K562 (cell line): ENCODE data around the gene ATP5F1D. TPM values are rescaled to one million over a fixed set of nuclear protein-coding genes. Genes with fewer than 3 reads are reported as not detected.
A peak's percentile ranks its signal among the peaks of the same experiment; 100 is the strongest.

Source experiments
- CBX1 ChIP-seq: sonication (generic); IDR thresholded peaks from 2 replicates; pipeline ENCODE4 v1.6.1; 2016; ENCODE audit warnings: antibody characterized with exemption, low read depth, mild to moderate bottlenecking
- CCNT2 ChIP-seq: IDR thresholded peaks from 2 replicates; pipeline ENCODE4 v1.6.1; 2011; ENCODE audit warnings: borderline replicate concordance, low read depth, mild to moderate bottlenecking, moderate library complexity, mixed read lengths, low read length; ENCODE audit not compliant: insufficient read length; ENCODE audit errors: extremely low read depth
- FOXJ2 ChIP-seq: fragments of 200-800 bp; sonication (Bioruptor generic); IDR thresholded peaks from 2 replicates; pipeline ENCODE4 v1.6.1; 2016; ENCODE audit warnings: missing genetic modification characterization, missing compliant biosample characterization
- HDAC1 ChIP-seq, 2 experiments: fragments of 450-650 bp; IDR thresholded peaks; 2 replicates each; pipeline ENCODE4 v1.6.1; 2016 to 2017; ENCODE audit warnings: inconsistent platforms in 1 of 2, mild to moderate bottlenecking in 1 of 2, moderate library complexity in 1 of 2
- HSF4 ChIP-seq: fragments of 250-450 bp; sonication (Bioruptor Pico); IDR thresholded peaks from 2 replicates; pipeline ENCODE4 v2.1.2; 2022; ENCODE audit warnings: mild to moderate bottlenecking, moderate library complexity, borderline replicate concordance
- JUN ChIP-seq, 2 experiments: sonication (generic) in 1 of 2; formaldehyde crosslinking in 1 of 2; IDR thresholded peaks; 2 replicates each; pipeline versions ENCODE4 v1.6.1 to v1.8.0; 2012 to 2022; ENCODE audit warnings: borderline replicate concordance in 2 of 2, mild to moderate bottlenecking in 2 of 2, improper control_type of control experiment in 1 of 2, low read depth in 1 of 2, low read length in 1 of 2, missing genetic modification reagents in 1 of 2
- KDM5B ChIP-seq: fragments of 200-600 bp; sonication (generic); IDR thresholded peaks from 2 replicates; pipeline ENCODE4 v1.6.1; 2012; ENCODE audit warnings: low read depth, mild to moderate bottlenecking, moderate library complexity, low read length, control low read depth, inconsistent platforms; ENCODE audit not compliant: insufficient replicate concordance
- NONO ChIP-seq, 2 experiments: fragments of 200-400 bp in 1 of 2; fragments of 450-650 bp in 1 of 2; formaldehyde crosslinking in 1 of 2; IDR thresholded peaks; 2 replicates each; pipeline ENCODE4 v1.6.1; 2017; ENCODE audit warnings: low read depth in 2 of 2, mild to moderate bottlenecking in 2 of 2, moderate library complexity in 2 of 2, low read length in 1 of 2
- SIN3B ChIP-seq: fragments of 450-650 bp; IDR thresholded peaks from 2 replicates; pipeline ENCODE4 v1.6.1; 2017; ENCODE audit warnings: low read depth, mild to moderate bottlenecking, moderate library complexity
- SLC30A9 ChIP-seq: fragments of 250-450 bp; sonication (Bioruptor Pico); IDR thresholded peaks from 2 replicates; pipeline ENCODE4 v1.8.0; 2022; ENCODE audit warnings: mild to moderate bottlenecking, moderate library complexity
- ZNF384 ChIP-seq: IDR thresholded peaks from 2 replicates; pipeline ENCODE4 v1.6.1; 2012; ENCODE audit warnings: low read depth, low read length, improper control_type of control experiment
- ZNF644 ChIP-seq: fragments of 200-800 bp; sonication (Bioruptor generic); IDR thresholded peaks from 2 replicates; pipeline ENCODE4 v1.6.1; 2016; ENCODE audit warnings: low read depth, missing genetic modification characterization, missing compliant biosample characterization
- polyA plus RNA-seq, 8 experiments: library from polyadenylated mRNA; depleted of rRNA in 4 of 8; stranded (reverse) in 5 of 8; unstranded in 3 of 8; fragments of >200 nt; fragmentation: Nextera tagmentation in 2 of 8; fragmentation: Illumina TruSeq in 1 of 8; extraction: Ambion mirVana in 2 of 8; extraction: Trizol in 1 of 8; gene quantifications; 2 replicates each; pipeline versions ENCODE4 v1.2.1 to v1.2.3, GENCODE V29; 2011 to 2014; ENCODE audit warnings: inconsistent platforms in 1 of 8, missing spikeins in 1 of 8
- total RNA-seq, 7 experiments: library from RNA; depleted of rRNA in 6 of 7; stranded (reverse); fragments of >200 nt in 6 of 7; fragmentation: Illumina TruSeq in 2 of 7; extraction: Trizol in 2 of 7; gene quantifications; 2 replicates each; pipeline versions ENCODE4 v1.2.1 to v1.2.3, GENCODE V29; 2011 to 2021; ENCODE audit warnings: low replicate concordance in 1 of 7
- TF ChIP-seq, protein P1 (sequence below), 2 experiments: fragments of 150-350 bp in 1 of 2; IDR thresholded peaks; 2 replicates each; pipeline ENCODE4 v1.6.1; 2012 to 2016; ENCODE audit warnings: low read depth in 2 of 2, low read length in 2 of 2, mild to moderate bottlenecking in 1 of 2, moderate library complexity in 1 of 2
- TF ChIP-seq, protein P2 (sequence below), 2 experiments: fragments of 450-650 bp; IDR thresholded peaks; 2 replicates each; pipeline ENCODE4 v1.6.1; 2016
- TF ChIP-seq, protein P3 (sequence below), 2 experiments: fragments of 250-450 bp in 1 of 2; fragments of 450-650 bp in 1 of 2; sonication (Bioruptor Pico) in 1 of 2; IDR thresholded peaks; 2 replicates each; pipeline versions ENCODE4 v1.6.1 to v1.8.0; 2016 to 2021; ENCODE audit warnings: mild to moderate bottlenecking in 2 of 2, moderate library complexity in 2 of 2, missing compliant biosample characterization in 1 of 2, missing genetic modification characterization in 1 of 2
- TF ChIP-seq, protein P4 (sequence below), 3 experiments: IDR thresholded peaks in 2 of 3; conservative IDR thresholded peaks in 1 of 3; 2 replicates each; pipeline ENCODE4 v1.5.1; 2011 to 2012; ENCODE audit warnings: low read length in 3 of 3, mild to moderate bottlenecking in 3 of 3, control low read depth in 2 of 3, improper control_type of control experiment in 1 of 3, inconsistent platforms in 1 of 3, low read depth in 1 of 3, mixed read lengths in 1 of 3, moderate library complexity in 1 of 3; ENCODE audit not compliant: insufficient read depth in 2 of 3

Gene ATP5F1D
- total and polyA plus RNA-seq, 9 of the 15 experiments (the other 6 are each of a cell fraction or from before 2014, with no cell fraction given), result 3.9 to 409 (median 36.8) TPM

DNA sequence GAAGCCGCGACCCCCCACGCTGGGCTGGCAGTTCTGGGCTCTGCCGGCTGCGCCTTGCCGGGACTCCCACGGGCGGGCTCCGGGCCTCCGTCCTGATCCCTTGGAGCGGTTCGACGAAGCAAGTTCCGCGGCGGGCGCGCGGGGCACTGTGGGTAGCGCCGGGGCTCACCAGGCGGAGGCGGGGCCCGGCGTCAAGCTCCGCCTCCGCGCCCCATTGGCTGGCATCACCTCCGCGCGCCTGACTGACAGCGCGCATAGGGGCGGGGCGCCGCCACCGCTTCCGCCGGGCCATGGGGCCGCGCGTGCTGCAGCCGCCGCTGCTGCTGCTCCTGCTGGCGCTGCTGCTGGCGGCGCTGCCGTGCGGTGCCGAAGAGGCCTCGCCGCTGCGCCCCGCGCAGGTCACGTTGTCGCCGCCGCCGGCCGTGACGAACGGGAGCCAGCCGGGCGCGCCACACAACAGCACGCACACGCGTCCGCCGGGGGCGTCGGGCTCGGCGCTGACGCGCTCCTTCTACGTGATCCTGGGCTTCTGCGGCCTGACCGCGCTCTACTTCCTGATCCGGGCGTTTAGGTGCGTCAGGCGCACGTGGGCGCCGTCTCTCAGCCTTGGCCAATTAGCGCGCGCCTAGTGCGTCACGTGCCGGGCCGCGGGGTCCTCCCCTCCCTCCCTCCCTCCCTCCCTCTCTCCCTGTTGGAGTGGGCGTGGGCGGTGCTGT lies 33.9 kb downstream of the ATP5F1D start, which contains the start of gene FAM174C (continued):
- TF ChIP-seq CCNT2, result peak; percentile 91
- no peak for TF ChIP-seq HDAC1 (IDR thresholded peaks at IDR 0.05)
- TF ChIP-seq, protein P1, sequence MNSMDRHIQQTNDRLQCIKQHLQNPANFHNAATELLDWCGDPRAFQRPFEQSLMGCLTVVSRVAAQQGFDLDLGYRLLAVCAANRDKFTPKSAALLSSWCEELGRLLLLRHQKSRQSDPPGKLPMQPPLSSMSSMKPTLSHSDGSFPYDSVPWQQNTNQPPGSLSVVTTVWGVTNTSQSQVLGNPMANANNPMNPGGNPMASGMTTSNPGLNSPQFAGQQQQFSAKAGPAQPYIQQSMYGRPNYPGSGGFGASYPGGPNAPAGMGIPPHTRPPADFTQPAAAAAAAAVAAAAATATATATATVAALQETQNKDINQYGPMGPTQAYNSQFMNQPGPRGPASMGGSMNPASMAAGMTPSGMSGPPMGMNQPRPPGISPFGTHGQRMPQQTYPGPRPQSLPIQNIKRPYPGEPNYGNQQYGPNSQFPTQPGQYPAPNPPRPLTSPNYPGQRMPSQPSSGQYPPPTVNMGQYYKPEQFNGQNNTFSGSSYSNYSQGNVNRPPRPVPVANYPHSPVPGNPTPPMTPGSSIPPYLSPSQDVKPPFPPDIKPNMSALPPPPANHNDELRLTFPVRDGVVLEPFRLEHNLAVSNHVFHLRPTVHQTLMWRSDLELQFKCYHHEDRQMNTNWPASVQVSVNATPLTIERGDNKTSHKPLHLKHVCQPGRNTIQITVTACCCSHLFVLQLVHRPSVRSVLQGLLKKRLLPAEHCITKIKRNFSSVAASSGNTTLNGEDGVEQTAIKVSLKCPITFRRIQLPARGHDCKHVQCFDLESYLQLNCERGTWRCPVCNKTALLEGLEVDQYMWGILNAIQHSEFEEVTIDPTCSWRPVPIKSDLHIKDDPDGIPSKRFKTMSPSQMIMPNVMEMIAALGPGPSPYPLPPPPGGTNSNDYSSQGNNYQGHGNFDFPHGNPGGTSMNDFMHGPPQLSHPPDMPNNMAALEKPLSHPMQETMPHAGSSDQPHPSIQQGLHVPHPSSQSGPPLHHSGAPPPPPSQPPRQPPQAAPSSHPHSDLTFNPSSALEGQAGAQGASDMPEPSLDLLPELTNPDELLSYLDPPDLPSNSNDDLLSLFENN (IDR thresholded peaks at IDR 0.05; ENCODE audit: low read depth in 2 of 2, low read length in 2 of 2), result 0 out of 4 replicates have a peak, but pooled peaks of 1 of the 2 experiments have one; percentile 46
- peak; percentile 95 for TF ChIP-seq SIN3B
- TF ChIP-seq, protein P2, sequence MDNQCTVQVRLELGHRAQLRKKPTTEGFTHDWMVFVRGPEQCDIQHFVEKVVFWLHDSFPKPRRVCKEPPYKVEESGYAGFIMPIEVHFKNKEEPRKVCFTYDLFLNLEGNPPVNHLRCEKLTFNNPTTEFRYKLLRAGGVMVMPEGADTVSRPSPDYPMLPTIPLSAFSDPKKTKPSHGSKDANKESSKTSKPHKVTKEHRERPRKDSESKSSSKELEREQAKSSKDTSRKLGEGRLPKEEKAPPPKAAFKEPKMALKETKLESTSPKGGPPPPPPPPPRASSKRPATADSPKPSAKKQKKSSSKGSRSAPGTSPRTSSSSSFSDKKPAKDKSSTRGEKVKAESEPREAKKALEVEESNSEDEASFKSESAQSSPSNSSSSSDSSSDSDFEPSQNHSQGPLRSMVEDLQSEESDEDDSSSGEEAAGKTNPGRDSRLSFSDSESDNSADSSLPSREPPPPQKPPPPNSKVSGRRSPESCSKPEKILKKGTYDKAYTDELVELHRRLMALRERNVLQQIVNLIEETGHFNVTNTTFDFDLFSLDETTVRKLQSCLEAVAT (IDR thresholded peaks at IDR 0.05), result no peak
- TF ChIP-seq ZNF384, result no peak
- TF ChIP-seq CBX1, result 0 out of 2 replicates have a peak, but pooled peaks have one; percentile 48
- TF ChIP-seq SLC30A9, result no peak
- no peak for TF ChIP-seq FOXJ2 (tag)
- peak; percentile 83; the same call in 1 of the 2 replicates for TF ChIP-seq ZNF644 (tag)
- peak; percentile 89 for TF ChIP-seq KDM5B
- TF ChIP-seq NONO (IDR thresholded peaks at IDR 0.05; ENCODE audit: low read depth in 2 of 2, low read length in 1 of 2), result peak; percentile 66 to 96
- TF ChIP-seq, protein P3, sequence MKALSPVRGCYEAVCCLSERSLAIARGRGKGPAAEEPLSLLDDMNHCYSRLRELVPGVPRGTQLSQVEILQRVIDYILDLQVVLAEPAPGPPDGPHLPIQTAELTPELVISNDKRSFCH (CRISPR knock-in tag; IDR thresholded peaks at IDR 0.05), result no peak
- TF ChIP-seq, protein P3 (tag; IDR thresholded peaks at IDR 0.05), result peak; percentile 2; the same call in 1 of the 2 replicates
- TF ChIP-seq, protein P4, sequence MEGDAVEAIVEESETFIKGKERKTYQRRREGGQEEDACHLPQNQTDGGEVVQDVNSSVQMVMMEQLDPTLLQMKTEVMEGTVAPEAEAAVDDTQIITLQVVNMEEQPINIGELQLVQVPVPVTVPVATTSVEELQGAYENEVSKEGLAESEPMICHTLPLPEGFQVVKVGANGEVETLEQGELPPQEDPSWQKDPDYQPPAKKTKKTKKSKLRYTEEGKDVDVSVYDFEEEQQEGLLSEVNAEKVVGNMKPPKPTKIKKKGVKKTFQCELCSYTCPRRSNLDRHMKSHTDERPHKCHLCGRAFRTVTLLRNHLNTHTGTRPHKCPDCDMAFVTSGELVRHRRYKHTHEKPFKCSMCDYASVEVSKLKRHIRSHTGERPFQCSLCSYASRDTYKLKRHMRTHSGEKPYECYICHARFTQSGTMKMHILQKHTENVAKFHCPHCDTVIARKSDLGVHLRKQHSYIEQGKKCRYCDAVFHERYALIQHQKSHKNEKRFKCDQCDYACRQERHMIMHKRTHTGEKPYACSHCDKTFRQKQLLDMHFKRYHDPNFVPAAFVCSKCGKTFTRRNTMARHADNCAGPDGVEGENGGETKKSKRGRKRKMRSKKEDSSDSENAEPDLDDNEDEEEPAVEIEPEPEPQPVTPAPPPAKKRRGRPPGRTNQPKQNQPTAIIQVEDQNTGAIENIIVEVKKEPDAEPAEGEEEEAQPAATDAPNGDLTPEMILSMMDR (IDR thresholded peaks at IDR 0.05 in 2 of 3, conservative IDR thresholded peaks at IDR 0.05 in 1 of 3; ENCODE audit: insufficient read depth in 2 of 3, low read depth in 1 of 3, low read length in 3 of 3), result peak in 1 of 3 experiments; percentile 20; a peak in 1 of 6 replicates
- TF ChIP-seq HSF4 (CRISPR knock-in tag), result peak; percentile 64; the same call in 1 of the 2 replicates
- peak; percentile 19; the same call in 1 of the 2 replicates for TF ChIP-seq JUN (IDR thresholded peaks at IDR 0.05; ENCODE audit: borderline replicate concordance, low read depth, low read length)
- TF ChIP-seq JUN (CRISPR knock-in tag; IDR thresholded peaks at IDR 0.05; ENCODE audit: borderline replicate concordance), result peak; percentile 73; the same call in 1 of the 2 replicates
